ENCODE measurements around the gene AGER.

DNA sequence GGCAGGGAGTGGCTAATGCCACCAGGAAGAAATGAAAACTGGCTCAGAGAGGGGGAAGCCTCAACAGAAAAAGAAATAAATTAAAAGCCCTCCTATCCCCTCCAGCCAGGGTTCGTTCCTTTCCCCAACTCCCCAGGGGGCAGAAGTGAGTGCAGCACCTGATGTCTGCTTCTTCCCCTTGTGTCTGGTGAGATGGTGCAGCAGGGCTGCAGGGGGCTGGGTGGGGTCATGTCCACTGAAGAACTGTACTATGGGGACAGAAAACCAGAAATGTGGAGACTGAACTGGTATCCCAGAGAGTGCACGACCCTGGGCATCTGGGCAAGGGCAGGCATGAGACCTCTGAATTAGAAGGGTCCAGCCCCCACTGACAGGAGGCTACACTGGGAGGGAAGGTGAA, 15.7 kb downstream of the AGER start:
- TF ChIP-seq, protein P1, sequence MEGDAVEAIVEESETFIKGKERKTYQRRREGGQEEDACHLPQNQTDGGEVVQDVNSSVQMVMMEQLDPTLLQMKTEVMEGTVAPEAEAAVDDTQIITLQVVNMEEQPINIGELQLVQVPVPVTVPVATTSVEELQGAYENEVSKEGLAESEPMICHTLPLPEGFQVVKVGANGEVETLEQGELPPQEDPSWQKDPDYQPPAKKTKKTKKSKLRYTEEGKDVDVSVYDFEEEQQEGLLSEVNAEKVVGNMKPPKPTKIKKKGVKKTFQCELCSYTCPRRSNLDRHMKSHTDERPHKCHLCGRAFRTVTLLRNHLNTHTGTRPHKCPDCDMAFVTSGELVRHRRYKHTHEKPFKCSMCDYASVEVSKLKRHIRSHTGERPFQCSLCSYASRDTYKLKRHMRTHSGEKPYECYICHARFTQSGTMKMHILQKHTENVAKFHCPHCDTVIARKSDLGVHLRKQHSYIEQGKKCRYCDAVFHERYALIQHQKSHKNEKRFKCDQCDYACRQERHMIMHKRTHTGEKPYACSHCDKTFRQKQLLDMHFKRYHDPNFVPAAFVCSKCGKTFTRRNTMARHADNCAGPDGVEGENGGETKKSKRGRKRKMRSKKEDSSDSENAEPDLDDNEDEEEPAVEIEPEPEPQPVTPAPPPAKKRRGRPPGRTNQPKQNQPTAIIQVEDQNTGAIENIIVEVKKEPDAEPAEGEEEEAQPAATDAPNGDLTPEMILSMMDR (IDR thresholded peaks at IDR 0.05; ENCODE audit: poor library complexity), result no peak
- TF ChIP-seq EZH2phosphoT487 (IDR thresholded peaks at IDR 0.05; ENCODE audit: low read depth, severe bottlenecking, unreplicated experiment), result no peak
- TF ChIP-seq EZH2 (IDR thresholded peaks at IDR 0.05; ENCODE audit: borderline replicate concordance), result no peak
